D341Med (cell line): ENCODE measurements around the gene ANKS1B.
A peak's percentile ranks its signal among the peaks of the same experiment; 100 is the strongest.
"Not testable (repeated sequence)": the region's sequence is repeated elsewhere in the genome, so short reads cannot be mapped to it uniquely, and the experiment has no call there.

Source experiments
- DNase-seq: peaks from one replicate; pipeline ENCODE4 v3.0.0; 2012; ENCODE audit warnings: low spot score

ANKS1B gene

DNA sequence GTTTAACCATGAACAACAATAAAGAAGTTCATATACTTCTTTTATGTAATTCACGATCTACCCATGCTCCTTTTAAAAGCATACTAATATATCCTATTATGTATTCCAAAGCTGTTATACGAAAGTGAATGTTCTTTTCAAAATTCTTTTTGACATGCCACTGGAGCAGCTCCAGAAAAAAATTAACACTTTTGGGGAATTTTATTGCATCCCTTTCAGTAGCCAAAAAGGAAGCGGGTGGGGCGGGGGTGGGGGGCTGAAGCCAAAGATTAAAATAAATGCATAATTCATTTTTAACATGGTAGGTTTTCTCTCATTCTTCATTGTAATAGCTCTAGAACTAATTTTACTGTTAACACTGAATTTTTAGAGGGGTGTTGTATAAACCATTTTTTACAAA, 123.0 kb downstream of the ANKS1B start:
- no peak for DNase-seq

GRCh38 chr12:99859126-99859525, 125.6 kb downstream of the ANKS1B start:
- no peak for DNase-seq

- DNase-seq: no peak
Observed at GRCh38 chr12:99852666-99853065, 132.1 kb downstream of the ANKS1B start.

DNA sequence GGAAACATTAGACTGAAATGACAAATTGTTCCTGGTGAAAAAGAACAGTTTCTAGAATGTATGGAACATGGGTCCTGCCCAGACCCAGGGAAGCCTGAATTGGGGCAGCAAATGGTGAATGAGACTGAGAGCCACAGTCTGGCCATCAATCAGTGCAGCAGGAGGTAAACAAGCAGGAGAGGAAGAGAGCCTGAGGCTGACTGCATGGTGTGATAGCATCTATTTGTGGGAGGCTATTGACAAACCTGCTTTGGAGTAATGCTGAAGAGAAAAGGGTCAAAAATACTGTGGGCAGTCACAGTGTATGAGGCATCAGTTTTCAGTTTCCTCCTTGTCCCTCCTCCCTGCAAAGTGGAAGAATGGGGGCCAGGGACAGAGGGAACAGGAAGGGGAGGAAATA, 136.8 kb downstream of the ANKS1B start:
- DNase-seq: no peak

DNA sequence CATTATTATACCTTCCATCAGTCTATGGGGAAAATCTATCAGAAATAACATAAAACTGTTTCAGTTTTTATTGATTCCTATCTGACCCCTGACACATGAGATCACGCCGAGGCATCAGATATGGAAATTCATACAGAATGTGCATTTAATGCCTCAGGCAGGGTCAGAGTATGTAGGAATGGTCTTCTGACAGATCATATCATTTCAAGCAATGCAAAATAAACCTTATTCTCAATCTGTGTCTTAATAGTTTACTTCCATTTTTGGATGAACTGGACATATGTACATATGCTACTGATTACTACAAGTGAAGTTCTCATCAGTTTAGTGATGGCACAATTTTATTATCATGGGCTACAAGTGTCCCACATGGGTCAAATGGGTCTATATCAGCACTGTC, 150.0 kb downstream of the ANKS1B start:
- no peak for DNase-seq

DNA sequence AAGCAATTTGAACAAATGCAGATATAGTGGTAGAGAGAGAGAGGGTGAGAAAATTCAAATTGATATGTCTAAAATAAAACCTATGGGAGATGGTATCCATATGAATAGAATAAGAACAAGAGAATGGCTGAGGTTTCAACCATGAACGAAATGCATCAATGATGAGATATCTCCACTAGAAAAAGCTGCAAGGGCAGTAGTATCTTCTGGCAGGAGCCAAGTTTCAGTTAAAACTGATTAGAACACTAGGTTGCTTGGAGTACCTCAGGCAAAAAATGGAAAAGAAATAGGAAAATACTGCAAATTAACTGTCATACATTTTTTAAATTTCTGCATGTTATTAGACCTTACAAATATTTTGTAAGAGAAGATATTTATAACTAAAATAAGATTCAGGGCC, 151.3 kb downstream of the ANKS1B start:
- DNase-seq: no peak

DNA sequence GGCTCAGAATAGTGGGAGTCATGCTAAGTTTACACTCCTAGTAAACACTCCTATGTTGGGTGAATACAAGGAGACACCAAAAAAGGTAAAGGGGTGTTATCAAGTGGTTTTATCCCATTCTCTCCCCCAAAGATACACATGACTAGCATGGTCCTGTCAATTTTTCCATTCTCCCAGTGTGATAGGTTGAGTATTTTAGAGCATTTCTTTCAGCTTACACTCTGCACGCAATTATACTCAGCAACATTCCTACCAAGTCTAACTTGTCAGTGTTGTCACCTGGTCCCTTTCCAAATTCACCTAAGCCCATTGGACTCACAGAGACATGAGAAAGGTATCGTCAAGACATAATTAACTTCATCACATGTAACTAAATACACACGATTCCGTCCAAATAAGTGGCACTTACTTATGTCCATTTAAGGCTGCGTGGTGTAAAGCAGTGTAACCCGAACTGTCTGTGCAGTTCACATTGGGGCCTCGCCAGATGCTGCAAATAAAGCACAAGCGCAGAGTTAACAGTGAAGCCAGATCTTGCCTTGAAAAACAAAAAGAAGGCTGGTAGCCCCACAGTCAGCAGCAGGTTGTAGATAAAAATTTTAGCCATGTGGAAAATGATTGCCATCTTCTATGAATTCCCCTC, 159.7 kb downstream of the ANKS1B start:
- no peak for DNase-seq

GRCh38 chr12:99822273-99822672, 162.5 kb downstream of the ANKS1B start:
- DNase-seq: no peak

GRCh38 chr12:99810718-99811593, 173.8 kb downstream of the ANKS1B start:
- peak; percentile 37 for DNase-seq

DNA sequence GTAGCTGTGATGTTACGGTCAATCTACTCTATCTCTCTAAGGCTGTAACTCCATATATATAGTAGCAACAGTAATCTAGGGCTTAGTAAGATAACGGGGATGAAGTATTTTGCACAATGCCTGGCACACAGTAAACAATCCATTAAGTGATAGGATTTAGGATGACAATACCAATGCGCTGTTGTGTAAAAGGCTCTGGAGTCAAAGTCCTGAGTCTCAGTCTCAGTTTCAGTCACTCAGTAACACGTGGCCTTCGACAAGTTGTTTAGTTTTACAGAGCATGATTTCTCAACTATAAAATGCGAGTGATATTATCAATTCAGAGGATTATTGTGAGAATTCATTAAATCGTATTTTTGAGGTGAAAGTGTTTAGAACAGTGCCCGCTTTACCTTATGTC, 174.8 kb downstream of the ANKS1B start:
- no peak for DNase-seq

DNA sequence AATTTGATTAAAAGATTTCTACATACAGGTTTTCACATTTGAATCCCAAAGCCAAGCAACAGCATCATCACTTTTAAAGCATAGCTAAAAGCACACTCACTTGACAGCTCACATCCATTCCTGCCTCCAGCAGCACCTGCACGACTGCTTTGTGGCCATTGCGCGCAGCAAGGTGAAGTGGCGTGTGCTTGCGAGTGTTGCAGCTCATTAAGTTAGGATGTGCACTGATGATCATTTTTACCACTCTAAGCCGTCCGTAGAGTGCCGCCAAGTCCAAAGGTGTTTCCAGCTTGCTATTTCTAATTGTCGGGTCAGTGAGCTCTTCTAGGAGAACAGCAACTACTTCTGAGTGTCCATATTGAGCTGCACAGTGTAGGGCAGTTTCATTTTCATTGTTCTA, 178.4 kb downstream of the ANKS1B start:
- DNase-seq: no peak

DNA sequence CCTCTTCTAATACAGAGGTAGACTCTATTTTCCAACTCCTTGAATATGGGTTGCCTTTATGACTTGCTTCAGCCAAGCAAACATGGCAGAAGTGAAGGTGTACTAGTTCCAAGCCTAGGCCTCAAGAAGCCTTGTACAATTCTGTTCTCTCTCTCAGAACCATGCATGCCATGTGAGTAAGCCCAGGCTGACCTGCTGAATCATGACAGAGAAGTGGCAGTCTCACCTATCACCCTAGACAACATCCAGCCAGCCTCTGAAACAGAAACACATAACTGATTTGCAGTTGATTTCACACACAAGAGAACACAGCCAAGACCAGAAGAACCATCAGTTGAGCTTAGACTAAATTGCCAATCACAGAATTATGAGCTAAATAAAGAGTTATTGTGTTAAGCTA, 180.0 kb downstream of the ANKS1B start:
- DNase-seq: no peak

- DNase-seq: no peak
Observed at GRCh38 chr12:99800605-99801004, 184.1 kb downstream of the ANKS1B start.

DNA sequence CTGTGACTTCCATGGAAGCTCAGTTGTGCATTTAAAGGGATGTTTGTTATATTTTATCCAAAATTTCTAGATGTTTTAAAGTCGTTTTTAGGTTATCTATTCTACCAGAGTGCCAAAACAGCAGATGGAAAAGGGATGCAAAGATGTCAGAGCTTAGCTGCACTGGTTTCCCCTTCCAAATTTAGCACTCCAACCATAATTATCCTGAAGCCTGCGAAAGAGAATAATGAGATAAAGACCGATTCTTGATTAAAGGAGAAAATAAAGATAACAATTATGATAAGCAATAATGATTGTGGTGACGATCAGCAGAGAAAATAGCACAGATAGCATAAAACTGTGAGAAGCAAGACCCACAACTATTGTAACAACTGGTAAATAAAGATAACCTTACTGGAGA, 186.8 kb downstream of the ANKS1B start:
- DNase-seq: not testable (repeated sequence)

- DNase-seq: no peak
Observed at GRCh38 chr12:99783421-99783820, 201.3 kb downstream of the ANKS1B start.

DNA sequence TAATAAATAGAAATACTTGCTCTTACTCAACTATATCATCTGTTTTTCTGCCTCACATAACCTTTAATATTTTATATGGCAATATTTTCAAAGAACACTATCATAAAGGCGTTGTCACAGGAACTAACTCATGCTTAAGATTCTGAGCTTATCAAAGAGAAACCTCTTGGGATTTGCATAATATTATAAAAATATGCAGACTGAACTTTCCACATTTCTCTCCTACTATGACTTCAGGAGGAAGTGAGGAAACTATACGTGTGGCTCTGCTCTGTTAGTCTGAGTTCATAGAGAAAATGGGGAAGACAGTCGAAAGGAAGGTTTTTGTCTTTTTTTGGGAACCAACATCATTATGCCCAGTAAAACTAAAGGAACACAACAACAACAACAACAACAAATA, 212.5 kb downstream of the ANKS1B start:
- DNase-seq: no peak

DNA sequence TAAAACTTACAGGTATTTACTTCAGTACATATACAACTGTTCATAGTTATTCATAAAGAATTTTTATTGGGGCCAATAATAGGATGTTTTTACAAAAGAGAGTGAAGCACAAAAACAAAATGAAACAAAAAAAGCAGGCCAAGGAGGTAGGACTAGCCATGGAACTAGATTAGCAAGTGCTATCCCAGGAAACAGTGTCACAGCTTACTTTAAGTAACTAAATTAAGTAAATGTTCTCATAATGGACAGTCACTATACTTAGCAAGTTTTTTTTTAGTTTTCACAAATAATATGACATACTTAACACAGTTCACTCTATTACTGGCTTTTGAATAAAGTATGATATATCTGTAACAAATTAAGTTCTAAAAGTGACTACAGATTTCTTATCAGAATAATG, 213.1 kb downstream of the ANKS1B start:
- no peak for DNase-seq

DNA sequence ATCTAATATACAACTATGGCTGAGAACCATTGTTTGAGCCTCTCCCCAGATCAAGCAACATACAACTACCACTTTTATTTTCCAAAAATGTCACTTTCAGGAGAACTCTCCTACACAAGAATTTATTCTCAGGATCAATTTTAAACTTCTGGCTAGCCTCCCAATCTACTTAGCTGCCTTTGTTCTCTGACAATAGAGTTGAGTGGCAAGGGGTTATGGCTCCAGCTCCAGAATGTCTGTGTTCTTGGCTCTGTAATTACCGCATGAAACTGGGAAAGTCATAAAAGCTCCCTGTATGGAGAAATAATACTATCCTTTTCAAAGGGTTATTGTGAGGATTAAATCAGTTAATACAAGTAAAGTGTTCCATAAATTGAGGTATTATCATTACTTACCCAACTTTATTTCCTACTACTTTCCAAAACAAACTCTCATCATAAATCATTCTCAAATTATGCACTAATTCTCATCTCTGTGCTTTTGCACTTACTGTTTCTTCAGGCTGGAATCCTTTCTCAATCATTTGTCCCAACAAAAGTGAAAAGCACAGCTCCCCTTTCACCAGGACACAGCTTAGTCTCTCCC, 215.2 kb downstream of the ANKS1B start:
- no peak for DNase-seq

- DNase-seq: no peak
Observed at GRCh38 chr12:99768758-99769157, 216.0 kb downstream of the ANKS1B start.

- DNase-seq: no peak
Observed at GRCh38 chr12:99767809-99768208, 216.9 kb downstream of the ANKS1B start.

- no peak for DNase-seq
Observed at GRCh38 chr12:99766408-99766807, 218.3 kb downstream of the ANKS1B start.

GRCh38 chr12:99765469-99766114, 219.1 kb downstream of the ANKS1B start:
- no peak for DNase-seq

- no peak for DNase-seq
Observed at GRCh38 chr12:99759444-99759843, 225.3 kb downstream of the ANKS1B start.
